Tibial nerve (tissue), 4 donors: ENCODE results near the gene UBXN4. TPM values are rescaled to one million over a fixed set of nuclear protein-coding genes. Genes with fewer than 3 reads are reported as not detected.

ENCODE experiments used
- DNase-seq, 2 donors: peaks; one replicate each; pipeline ENCODE4 v3.0.0-alpha.2; 2019; ENCODE audit warnings: low spot score in 2 of 2
- H3K27ac ChIP-seq, 4 donors: fragments of 200-600 bp; sonication (generic) in 3 of 4; one replicate each; pipeline ENCODE4 v1.5.1; 2017 to 2019; ENCODE audit warnings: mild to moderate bottlenecking in 1 of 4
- H3K27me3 ChIP-seq, 2 donors: fragments of 200-600 bp; sonication (generic) in 1 of 2; one replicate each; pipeline versions ENCODE4 v1.5.1 to v1.6.0; 2017 to 2019
- H3K36me3 ChIP-seq, 3 donors: fragments of 200-600 bp; sonication (generic); one replicate each; pipeline ENCODE4 v1.5.1; 2018 to 2019
- H3K4me1 ChIP-seq, 4 donors: fragments of 200-600 bp; sonication (generic) in 3 of 4; one replicate each; pipeline ENCODE4 v1.5.1; 2017 to 2019
- H3K4me3 ChIP-seq, 4 donors: fragments of 200-600 bp; sonication (generic) in 3 of 4; one replicate each; pipeline ENCODE4 v1.5.1; 2017 to 2019; ENCODE audit warnings: mild to moderate bottlenecking in 1 of 4, moderate library complexity in 1 of 4
- H3K9me3 ChIP-seq, 4 donors: fragments of 200-600 bp; sonication (generic) in 3 of 4; one replicate each; pipeline ENCODE4 v1.5.1; 2017 to 2019
- EP300 ChIP-seq, 2 donors: sonication (generic); formaldehyde crosslinking; IDR thresholded peaks; one replicate each; pipeline ENCODE4 v1.6.1; 2017; ENCODE audit warnings: antibody characterized with exemption in 2 of 2, mild to moderate bottlenecking in 1 of 2
- POLR2A ChIP-seq, 2 donors: fragments of 450-650 bp; IDR thresholded peaks; one replicate each; pipeline ENCODE4 v1.6.1; 2017; ENCODE audit warnings: antibody characterized with exemption in 2 of 2, mild to moderate bottlenecking in 2 of 2, moderate library complexity in 2 of 2
- WGBS, 2 donors: methylation state at CpG; one replicate each; pipeline ENCODE4 v1.1.5; 2018; 5-methylcytosine and 5-hydroxymethylcytosine counted together
- total RNA-seq, 4 donors: library from RNA; depleted of rRNA; stranded (reverse); fragments of >200 nt; gene quantifications; one replicate each; pipeline ENCODE4 v1.1.0, GENCODE V29; 2016
- TF ChIP-seq, protein P1 (sequence below), 5 experiments: fragments of 200-600 bp in 3 of 5; fragments of 450-650 bp in 2 of 5; sonication (generic) in 3 of 5; IDR thresholded peaks; one replicate each; pipeline ENCODE4 v1.5.1; 2016 to 2019; ENCODE audit warnings: antibody characterized with exemption in 5 of 5, mild to moderate bottlenecking in 3 of 5, moderate library complexity in 2 of 5

The UBXN4 gene
- total RNA-seq, 4 donors from 2014 or later, result 57.6 to 72.0 (median 63.3) TPM

DNA sequence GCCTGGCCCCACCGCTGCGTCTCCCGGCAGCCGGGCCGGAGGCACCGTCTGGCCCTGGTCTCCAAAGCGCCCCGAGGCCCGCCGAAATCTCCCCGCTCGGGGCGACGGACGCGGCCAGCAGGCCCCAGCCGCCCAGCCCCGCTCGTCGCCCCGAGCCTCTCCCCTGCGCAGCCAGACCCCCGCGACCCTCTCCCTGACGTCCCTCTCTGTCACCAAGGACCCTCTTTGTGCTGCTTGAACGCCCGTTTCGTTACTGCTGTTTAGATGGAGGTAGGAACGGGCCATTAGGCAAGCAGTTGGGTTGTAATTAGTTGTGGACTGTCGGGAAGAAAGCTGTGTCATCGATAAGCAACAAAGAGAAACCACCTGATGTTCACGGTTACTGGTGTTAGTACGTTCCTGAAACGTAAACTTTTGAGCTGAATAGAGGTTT lies 686 bp downstream of the UBXN4 start:
- H3K4me3 ChIP-seq, result peak overlapping the region; percentile 76 to 93 (median 82)
- peak in 1 of 2 donors; percentile 32 for DNase-seq
- peak overlapping the region; percentile 97 to 100 (median 99) for H3K27ac ChIP-seq
- peaks cover 0 to under 1% (median 0%) of the 10 kb centered on the region in 3 donors for H3K36me3 ChIP-seq
- TF ChIP-seq POLR2A (IDR thresholded peaks at IDR 0.05), result peak; percentile 11 to 17
- TF ChIP-seq, protein P1, sequence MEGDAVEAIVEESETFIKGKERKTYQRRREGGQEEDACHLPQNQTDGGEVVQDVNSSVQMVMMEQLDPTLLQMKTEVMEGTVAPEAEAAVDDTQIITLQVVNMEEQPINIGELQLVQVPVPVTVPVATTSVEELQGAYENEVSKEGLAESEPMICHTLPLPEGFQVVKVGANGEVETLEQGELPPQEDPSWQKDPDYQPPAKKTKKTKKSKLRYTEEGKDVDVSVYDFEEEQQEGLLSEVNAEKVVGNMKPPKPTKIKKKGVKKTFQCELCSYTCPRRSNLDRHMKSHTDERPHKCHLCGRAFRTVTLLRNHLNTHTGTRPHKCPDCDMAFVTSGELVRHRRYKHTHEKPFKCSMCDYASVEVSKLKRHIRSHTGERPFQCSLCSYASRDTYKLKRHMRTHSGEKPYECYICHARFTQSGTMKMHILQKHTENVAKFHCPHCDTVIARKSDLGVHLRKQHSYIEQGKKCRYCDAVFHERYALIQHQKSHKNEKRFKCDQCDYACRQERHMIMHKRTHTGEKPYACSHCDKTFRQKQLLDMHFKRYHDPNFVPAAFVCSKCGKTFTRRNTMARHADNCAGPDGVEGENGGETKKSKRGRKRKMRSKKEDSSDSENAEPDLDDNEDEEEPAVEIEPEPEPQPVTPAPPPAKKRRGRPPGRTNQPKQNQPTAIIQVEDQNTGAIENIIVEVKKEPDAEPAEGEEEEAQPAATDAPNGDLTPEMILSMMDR (IDR thresholded peaks at IDR 0.05), result no peak
- peak in 1 of 2 donors; percentile 57 for TF ChIP-seq EP300 (IDR thresholded peaks at IDR 0.05)
- H3K27me3 ChIP-seq, result no peaks in the 10 kb centered on the region
- no peaks in the 10 kb centered on the region for H3K9me3 ChIP-seq
- H3K4me1 ChIP-seq, result peaks cover 0 to 41% (median 17%) of the 10 kb centered on the region in 4 donors
- WGBS, 2 donors, result 0 to 1% methylated on average over 12 to 21 of the region's 34 CpGs

- H3K36me3 ChIP-seq, result peaks cover 0 to 8% (median 0%) of the 10 kb centered on the region in 3 donors
- peak overlapping the region in 1 of 4 donors; percentile 11 for H3K27ac ChIP-seq
- TF ChIP-seq EP300 (IDR thresholded peaks at IDR 0.05) (no peak), POLR2A (IDR thresholded peaks at IDR 0.05) (no peak)
- TF ChIP-seq, protein P1 (IDR thresholded peaks at IDR 0.05), result no peak
- WGBS, 2 donors, result 84 to 85% methylated on average over 1 of the region's 1 CpG
- DNase-seq, result no peak
- H3K4me3 ChIP-seq, result no peak overlapping the region
- no peaks in the 10 kb centered on the region for H3K9me3 ChIP-seq
- H3K27me3 ChIP-seq, result no peaks in the 10 kb centered on the region
- peaks cover 0 to 41% (median 17%) of the 10 kb centered on the region in 4 donors for H3K4me1 ChIP-seq
Observed at GRCh38 chr2:135743860-135744259, 2.2 kb downstream of the UBXN4 start.

DNA sequence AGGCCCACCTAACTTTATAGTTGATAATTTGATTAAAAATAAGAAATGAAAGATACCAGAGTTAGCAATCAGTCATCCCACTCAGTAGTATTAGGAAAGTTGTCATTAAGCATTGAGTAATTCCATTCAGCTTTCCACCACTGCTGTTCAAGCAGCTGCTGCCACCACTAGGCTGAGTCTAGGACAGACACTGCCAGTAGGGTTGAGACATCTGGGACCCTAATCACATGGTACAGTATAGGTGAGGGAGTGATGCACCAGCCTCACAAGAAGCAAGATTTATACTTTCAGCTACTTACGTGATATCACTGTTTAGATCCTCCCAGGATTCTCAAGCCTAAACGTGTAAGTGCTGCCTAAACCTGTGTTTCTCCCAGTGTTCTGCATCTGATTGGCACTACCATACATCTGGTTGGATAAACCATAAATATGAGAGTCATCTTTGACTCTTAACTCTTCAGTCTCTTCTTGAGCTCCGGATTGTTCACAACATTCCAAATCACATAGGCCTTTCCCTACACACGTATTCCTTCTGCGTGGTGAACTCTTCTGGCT lies 3.2 kb downstream of the UBXN4 start:
- Histone ChIP-seq H3K27ac (no peak overlapping the region), H3K36me3 (peaks cover 0 to 18% (median 0%) of the 10 kb centered on the region in 3 donors), H3K4me1 (peaks cover 0 to 41% (median 17%) of the 10 kb centered on the region in 4 donors), H3K4me3 (no peak overlapping the region), H3K27me3 (no peaks in the 10 kb centered on the region), H3K9me3 (no peaks in the 10 kb centered on the region)
- DNase-seq, result no peak
- TF ChIP-seq EP300 (IDR thresholded peaks at IDR 0.05) (no peak), POLR2A (IDR thresholded peaks at IDR 0.05) (no peak)
- TF ChIP-seq, protein P1 (IDR thresholded peaks at IDR 0.05), result no peak
- 80 to 88% methylated on average over 5 of the region's 5 CpGs for WGBS, 2 donors

DNA sequence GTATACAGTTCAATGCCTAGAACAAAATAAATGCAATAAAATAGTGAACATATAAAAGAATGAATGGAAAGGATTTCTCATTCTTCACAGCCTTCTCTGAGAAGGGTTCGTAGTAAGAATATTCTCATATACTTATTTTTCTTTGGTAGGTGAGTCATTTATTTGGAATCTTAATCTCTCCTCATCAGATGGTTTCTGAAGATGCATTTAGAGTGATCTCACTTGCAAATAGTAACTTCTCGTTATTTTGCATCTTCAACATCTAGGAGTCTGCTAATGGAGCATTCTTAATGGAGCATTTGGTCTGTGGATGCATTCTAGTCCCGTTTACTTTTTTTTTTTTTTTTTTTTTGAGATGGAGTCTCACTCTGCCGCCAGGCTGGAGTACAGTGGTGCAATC lies 3.9 kb downstream of the UBXN4 start:
- H3K27ac ChIP-seq, result no peak overlapping the region
- DNase-seq, result no peak
- H3K36me3 ChIP-seq, result peaks cover 0 to 22% (median 0%) of the 10 kb centered on the region in 3 donors
- no peaks in the 10 kb centered on the region for H3K27me3 ChIP-seq
- TF ChIP-seq, protein P1 (IDR thresholded peaks at IDR 0.05), result no peak
- no peak for TF ChIP-seq EP300 (IDR thresholded peaks at IDR 0.05)
- TF ChIP-seq POLR2A (IDR thresholded peaks at IDR 0.05), result no peak
- no peak overlapping the region for H3K4me3 ChIP-seq
- H3K4me1 ChIP-seq, result peaks cover 0 to 41% (median 17%) of the 10 kb centered on the region in 4 donors
- WGBS, 2 donors, result 71% methylated on average over 4 of the region's 4 CpGs
- H3K9me3 ChIP-seq, result no peaks in the 10 kb centered on the region

- TF ChIP-seq POLR2A (IDR thresholded peaks at IDR 0.05) (no peak), EP300 (IDR thresholded peaks at IDR 0.05) (no peak)
- TF ChIP-seq, protein P1 (IDR thresholded peaks at IDR 0.05), result no peak
- Histone ChIP-seq H3K4me1 (no peaks in the 10 kb centered on the region), H3K36me3 (peaks cover 10 to 90% (median 33%) of the 10 kb centered on the region in 3 donors), H3K27ac (no peak overlapping the region), H3K4me3 (no peak overlapping the region), H3K27me3 (no peaks in the 10 kb centered on the region), H3K9me3 (peaks cover 0 to 21% (median 2%) of the 10 kb centered on the region in 4 donors)
- WGBS, 2 donors, result 97 to 98% methylated on average over 2 of the region's 2 CpGs
- no peak for DNase-seq
Observed at GRCh38 chr2:135755573-135755972, 13.9 kb downstream of the UBXN4 start.
